ENCODE measurements around the gene RANBP3. TPM values are rescaled to one million over a fixed set of nuclear protein-coding genes. Genes with fewer than 3 reads are reported as not detected.
A peak's percentile ranks its signal among the peaks of the same experiment; 100 is the strongest.

RANBP3 gene
- total RNA-seq, 1 donor from 2014 or later = 77.8 TPM

- Mint-ChIP-seq H3K4me3 (no peak overlapping the region), H3K9me3 (no peaks in the 10 kb centered on the region), H3K27ac (peak overlapping the region; percentile 94), H3K4me1 (peaks cover 84% of the 10 kb centered on the region), H3K27me3 (ENCODE audit: insufficient read depth, low read depth) (no peaks in the 10 kb centered on the region), H3K36me3 (peaks cover 5% of the 10 kb centered on the region)
- no peaks in the 10 kb centered on the region for H3K9me3 ChIP-seq (ENCODE audit: low read depth)
- peak overlapping the region; percentile 75 for H3K4me2 ChIP-seq
- TF ChIP-seq EZH2 (IDR thresholded peaks at IDR 0.05) (no peak), CTCF (IDR thresholded peaks at IDR 0.05) (no peak), EZH2phosphoT487 (IDR thresholded peaks at IDR 0.05) (no peak)
- no peak overlapping the region for H2AFZ ChIP-seq (replicated peaks)
- H3K4me3 ChIP-seq = no peak overlapping the region
- no peak overlapping the region for H3K27ac ChIP-seq
- H3F3A ChIP-seq (ENCODE audit: low read depth) = peaks cover 43% of the 10 kb centered on the region
- peaks cover 100% of the 10 kb centered on the region for H4K20me1 ChIP-seq (ENCODE audit: low read depth)
- no peaks in the 10 kb centered on the region for H3K27me3 ChIP-seq
- peaks cover 95% of the 10 kb centered on the region for H3K79me2 ChIP-seq (ENCODE audit: low read depth)
- no peak for DNase-seq (ENCODE audit: low spot score)
- H3K4me1 ChIP-seq = peaks cover 72% of the 10 kb centered on the region
- H3K9ac ChIP-seq = no peak overlapping the region
- H3K36me3 ChIP-seq = no peaks in the 10 kb centered on the region
These were observed 28.1 kb downstream of the RANBP3 start for GRCh38 chr19:5949792-5950305.

GRCh38 chr19:5948752-5949564 is 29.0 kb downstream of the RANBP3 start:
- no peaks in the 10 kb centered on the region for H3K9me3 Mint-ChIP-seq
- H3K4me1 Mint-ChIP-seq = peaks cover 81% of the 10 kb centered on the region
- peak overlapping the region; percentile 36 for H3K27ac Mint-ChIP-seq
- no peaks in the 10 kb centered on the region for H3K27me3 Mint-ChIP-seq (ENCODE audit: insufficient read depth, low read depth)
- no peak overlapping the region for H3K27ac ChIP-seq
- H3K4me3 ChIP-seq = no peak overlapping the region
- H3K36me3 ChIP-seq = no peaks in the 10 kb centered on the region
- H3K9ac ChIP-seq = no peak overlapping the region
- peaks cover 100% of the 10 kb centered on the region for H4K20me1 ChIP-seq (ENCODE audit: low read depth)
- no peak for TF ChIP-seq CTCF (IDR thresholded peaks at IDR 0.05)
- TF ChIP-seq EZH2phosphoT487 (IDR thresholded peaks at IDR 0.05) = no peak
- no peak for TF ChIP-seq EZH2 (IDR thresholded peaks at IDR 0.05)
- no peak for DNase-seq (ENCODE audit: low spot score)
- peaks cover 95% of the 10 kb centered on the region for H3K79me2 ChIP-seq (ENCODE audit: low read depth)
- peak overlapping the region; percentile 62 for H3K4me3 Mint-ChIP-seq
- no peak overlapping the region for H2AFZ ChIP-seq (replicated peaks)
- H3F3A ChIP-seq (ENCODE audit: low read depth) = peaks cover 43% of the 10 kb centered on the region
- no peaks in the 10 kb centered on the region for H3K27me3 ChIP-seq
- no peak overlapping the region for H3K4me2 ChIP-seq
- H3K4me1 ChIP-seq = peaks cover 63% of the 10 kb centered on the region
- peaks cover 5% of the 10 kb centered on the region for H3K36me3 Mint-ChIP-seq
- no peaks in the 10 kb centered on the region for H3K9me3 ChIP-seq (ENCODE audit: low read depth)

GRCh38 chr19:5947435-5947834 is 30.5 kb downstream of the RANBP3 start:
- peaks cover 79% of the 10 kb centered on the region for H3K4me1 Mint-ChIP-seq

More at GRCh38 chr19:5947435-5947834, 30.5 kb downstream of the RANBP3 start:
- DNase-seq (ENCODE audit: low spot score) = no peak
- Mint-ChIP-seq H3K27ac (peak overlapping the region; percentile 40), H3K4me3 (no peak overlapping the region), H3K9me3 (no peaks in the 10 kb centered on the region), H3K36me3 (peaks cover 5% of the 10 kb centered on the region), H3K27me3 (ENCODE audit: insufficient read depth, low read depth) (no peaks in the 10 kb centered on the region)
- peaks cover 39% of the 10 kb centered on the region for H3F3A ChIP-seq (ENCODE audit: low read depth)
- no peak overlapping the region for H3K4me3 ChIP-seq
- no peak overlapping the region for H3K9ac ChIP-seq
- no peaks in the 10 kb centered on the region for H3K36me3 ChIP-seq
- no peak overlapping the region for H3K27ac ChIP-seq
- TF ChIP-seq EZH2phosphoT487 (IDR thresholded peaks at IDR 0.05) = no peak
- no peak for TF ChIP-seq CTCF (IDR thresholded peaks at IDR 0.05)
- TF ChIP-seq EZH2 (IDR thresholded peaks at IDR 0.05) = no peak
- H3K9me3 ChIP-seq (ENCODE audit: low read depth) = no peaks in the 10 kb centered on the region
- no peaks in the 10 kb centered on the region for H3K27me3 ChIP-seq
- H3K79me2 ChIP-seq (ENCODE audit: low read depth) = peaks cover 95% of the 10 kb centered on the region
- peaks cover 48% of the 10 kb centered on the region for H3K4me1 ChIP-seq
- H3K4me2 ChIP-seq = peak overlapping the region; percentile 7
- H4K20me1 ChIP-seq (ENCODE audit: low read depth) = peaks cover 100% of the 10 kb centered on the region
- H2AFZ ChIP-seq (replicated peaks) = no peak overlapping the region

All from neural progenitor cell (in vitro differentiated cells).